ENCODE results near the gene OOSP3.
"Not testable (repeated sequence)": the region's sequence is repeated elsewhere in the genome, so short reads cannot be mapped to it uniquely, and the experiment has no call there.

Gene OOSP3

GRCh38 chr11:59877325-59877724 is 1.3 kb upstream of the OOSP3 start:
- no peak for FAIRE-seq

GRCh38 chr11:59877784-59878183 is 798 bp upstream of the OOSP3 start:
- FAIRE-seq, result no peak

- FAIRE-seq, result no peak
Measured at GRCh38 chr11:59879567-59879966, 985 bp downstream of the OOSP3 start.

- no peak for FAIRE-seq
Measured at GRCh38 chr11:59883597-59883996, 5.0 kb downstream of the OOSP3 start.

GRCh38 chr11:59887156-59887555 is 8.6 kb downstream of the OOSP3 start:
- not testable (repeated sequence) for FAIRE-seq

- FAIRE-seq, result no peak
Measured at GRCh38 chr11:59891781-59892181, 13.2 kb downstream of the OOSP3 start.

GRCh38 chr11:59894616-59895015 is 16.0 kb downstream of the OOSP3 start:
- FAIRE-seq, result no peak

GRCh38 chr11:59898046-59898445 is 19.5 kb downstream of the OOSP3 start:
- FAIRE-seq, result no peak

GRCh38 chr11:59898650-59899049 is 20.1 kb downstream of the OOSP3 start:
- no peak for FAIRE-seq

- no peak for FAIRE-seq
Measured at GRCh38 chr11:59899532-59899931, 20.9 kb downstream of the OOSP3 start.

- FAIRE-seq, result no peak
Measured at GRCh38 chr11:59900366-59901126, 22.0 kb downstream of the OOSP3 start.

GRCh38 chr11:59901306-59901705 is 22.7 kb downstream of the OOSP3 start:
- FAIRE-seq, result no peak

GRCh38 chr11:59903569-59903968 is 25.0 kb downstream of the OOSP3 start:
- not testable (repeated sequence) for FAIRE-seq

- no peak for FAIRE-seq
Measured at GRCh38 chr11:59918480-59918879, 39.9 kb downstream of the OOSP3 start.

- FAIRE-seq, result no peak
Measured at GRCh38 chr11:59918987-59919589, 40.5 kb downstream of the OOSP3 start.

GRCh38 chr11:59923813-59924212 is 45.2 kb downstream of the OOSP3 start:
- no peak for FAIRE-seq

GRCh38 chr11:59931688-59932087 is 53.1 kb downstream of the OOSP3 start:
- FAIRE-seq, result no peak

- FAIRE-seq, result no peak
Measured at GRCh38 chr11:59938132-59938531, 59.5 kb downstream of the OOSP3 start, which contains the start of gene OOSP1. TSS of gene OOSP1 (plus strand) at chr11:59938432. CDS start at chr11:59938455, 23 bp downstream.

- FAIRE-seq, result no peak
Measured at GRCh38 chr11:59938718-59939117, 60.1 kb downstream of the OOSP3 start.

GRCh38 chr11:59939482-59939881 is 60.9 kb downstream of the OOSP3 start:
- FAIRE-seq, result no peak

- FAIRE-seq, result no peak
Measured at GRCh38 chr11:59941091-59941490, 62.5 kb downstream of the OOSP3 start.

GRCh38 chr11:59943997-59944714 is 65.6 kb downstream of the OOSP3 start:
- no peak for FAIRE-seq

- FAIRE-seq, result no peak
Measured at GRCh38 chr11:59944720-59945119, 66.1 kb downstream of the OOSP3 start.

All from islet of Langerhans (tissue), 1 donor.